ENCODE results near the gene CLEC2A.

DNA sequence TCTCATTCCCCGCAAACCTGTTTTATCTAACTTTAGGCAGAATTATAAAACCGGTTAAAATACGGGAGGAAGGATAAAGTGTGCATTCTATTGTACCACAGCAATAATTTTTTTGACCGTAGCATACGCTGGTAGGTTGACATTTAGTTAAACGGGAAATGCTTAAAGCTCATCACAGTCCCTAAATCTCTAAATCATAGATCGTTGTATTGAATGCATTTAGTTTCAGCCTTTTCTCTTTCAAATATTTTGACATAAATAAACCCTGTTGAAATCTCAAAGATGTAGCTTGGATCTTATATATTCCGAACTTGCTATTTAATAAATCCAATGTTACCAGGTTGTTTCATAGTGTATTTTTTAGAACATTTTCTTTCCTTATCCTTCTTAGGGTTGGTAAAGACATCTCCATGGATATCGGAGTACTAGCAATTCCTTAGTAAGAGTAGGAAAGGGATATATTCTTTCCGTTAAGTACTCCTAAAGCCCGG, 63.8 kb downstream of the CLEC2A start:
- TF ChIP-seq, protein P1, sequence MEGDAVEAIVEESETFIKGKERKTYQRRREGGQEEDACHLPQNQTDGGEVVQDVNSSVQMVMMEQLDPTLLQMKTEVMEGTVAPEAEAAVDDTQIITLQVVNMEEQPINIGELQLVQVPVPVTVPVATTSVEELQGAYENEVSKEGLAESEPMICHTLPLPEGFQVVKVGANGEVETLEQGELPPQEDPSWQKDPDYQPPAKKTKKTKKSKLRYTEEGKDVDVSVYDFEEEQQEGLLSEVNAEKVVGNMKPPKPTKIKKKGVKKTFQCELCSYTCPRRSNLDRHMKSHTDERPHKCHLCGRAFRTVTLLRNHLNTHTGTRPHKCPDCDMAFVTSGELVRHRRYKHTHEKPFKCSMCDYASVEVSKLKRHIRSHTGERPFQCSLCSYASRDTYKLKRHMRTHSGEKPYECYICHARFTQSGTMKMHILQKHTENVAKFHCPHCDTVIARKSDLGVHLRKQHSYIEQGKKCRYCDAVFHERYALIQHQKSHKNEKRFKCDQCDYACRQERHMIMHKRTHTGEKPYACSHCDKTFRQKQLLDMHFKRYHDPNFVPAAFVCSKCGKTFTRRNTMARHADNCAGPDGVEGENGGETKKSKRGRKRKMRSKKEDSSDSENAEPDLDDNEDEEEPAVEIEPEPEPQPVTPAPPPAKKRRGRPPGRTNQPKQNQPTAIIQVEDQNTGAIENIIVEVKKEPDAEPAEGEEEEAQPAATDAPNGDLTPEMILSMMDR (IDR thresholded peaks at IDR 0.05): no peak
- TF ChIP-seq POLR2AphosphoS5 (IDR thresholded peaks at IDR 0.05): no peak
